ENCODE results near the gene DNAJB9.
A peak's percentile ranks its signal among the peaks of the same experiment; 100 is the strongest.

Gene DNAJB9

GRCh38 chr7:108570146-108570755 is 577 bp downstream of the DNAJB9 start:
- peak; percentile 32 for DNase-seq

- DNase-seq, result no peak
Measured at GRCh38 chr7:108572480-108572879, 2.8 kb downstream of the DNAJB9 start.

GRCh38 chr7:108575156-108575555 is 5.5 kb downstream of the DNAJB9 start:
- DNase-seq, result no peak

- no peak for DNase-seq
Measured at GRCh38 chr7:108576116-108576515, 6.4 kb downstream of the DNAJB9 start.

GRCh38 chr7:108578937-108579336 is 9.3 kb downstream of the DNAJB9 start:
- DNase-seq, result no peak

- DNase-seq, result no peak
Measured at GRCh38 chr7:108580298-108580697, 10.6 kb downstream of the DNAJB9 start.

GRCh38 chr7:108581655-108582491 is 12.2 kb downstream of the DNAJB9 start:
- DNase-seq, result no peak

- DNase-seq, result no peak
Measured at GRCh38 chr7:108584211-108584610, 14.5 kb downstream of the DNAJB9 start.

- DNase-seq, result no peak
Measured at GRCh38 chr7:108585843-108586242, 16.2 kb downstream of the DNAJB9 start.

- no peak for DNase-seq
Measured at GRCh38 chr7:108586274-108586710, 16.6 kb downstream of the DNAJB9 start.

- no peak for DNase-seq
Measured at GRCh38 chr7:108589199-108589598, 19.5 kb downstream of the DNAJB9 start.

- DNase-seq, result no peak
Measured at GRCh38 chr7:108589874-108590273, 20.2 kb downstream of the DNAJB9 start.

- DNase-seq, result no peak
Measured at GRCh38 chr7:108590606-108591005, 20.9 kb downstream of the DNAJB9 start.

- peak; percentile 52 for DNase-seq
Measured at GRCh38 chr7:108592646-108593201, 23.1 kb downstream of the DNAJB9 start.

GRCh38 chr7:108596560-108596959 is 26.9 kb downstream of the DNAJB9 start:
- DNase-seq, result no peak

GRCh38 chr7:108598153-108598552 is 28.5 kb downstream of the DNAJB9 start:
- no peak for DNase-seq

GRCh38 chr7:108598914-108599580 is 29.4 kb downstream of the DNAJB9 start:
- no peak for DNase-seq

- DNase-seq, result no peak
Measured at GRCh38 chr7:108600399-108600798, 30.7 kb downstream of the DNAJB9 start.

- no peak for DNase-seq
Measured at GRCh38 chr7:108603656-108604306, 34.1 kb downstream of the DNAJB9 start.

GRCh38 chr7:108604307-108605077 is 34.8 kb downstream of the DNAJB9 start:
- no peak for DNase-seq

- DNase-seq, result no peak
Measured at GRCh38 chr7:108605559-108606201, 36.0 kb downstream of the DNAJB9 start.

GRCh38 chr7:108609643-108610042 is 40.0 kb downstream of the DNAJB9 start:
- DNase-seq, result no peak
